HEK293 (cell line): ENCODE data around the gene RRP1.

ENCODE experiments used
- ZNF2 ChIP-seq: fragments of 450-650 bp; formaldehyde crosslinking; IDR thresholded peaks from 2 replicates; pipeline ENCODE4 v1.5.1; 2016; ENCODE audit warnings: missing biosample characterization, missing genetic modification characterization
- TF ChIP-seq, protein P1 (sequence below): fragments of 450-650 bp; formaldehyde crosslinking; IDR thresholded peaks from 2 replicates; pipeline ENCODE4 v1.5.1; 2016; ENCODE audit warnings: missing biosample characterization, missing genetic modification characterization, low read depth
- TF ChIP-seq, protein P2 (sequence below): fragments of 450-650 bp; formaldehyde crosslinking; IDR thresholded peaks from 2 replicates; pipeline ENCODE4 v1.5.1; 2016; ENCODE audit warnings: missing biosample characterization, missing genetic modification characterization

DNA sequence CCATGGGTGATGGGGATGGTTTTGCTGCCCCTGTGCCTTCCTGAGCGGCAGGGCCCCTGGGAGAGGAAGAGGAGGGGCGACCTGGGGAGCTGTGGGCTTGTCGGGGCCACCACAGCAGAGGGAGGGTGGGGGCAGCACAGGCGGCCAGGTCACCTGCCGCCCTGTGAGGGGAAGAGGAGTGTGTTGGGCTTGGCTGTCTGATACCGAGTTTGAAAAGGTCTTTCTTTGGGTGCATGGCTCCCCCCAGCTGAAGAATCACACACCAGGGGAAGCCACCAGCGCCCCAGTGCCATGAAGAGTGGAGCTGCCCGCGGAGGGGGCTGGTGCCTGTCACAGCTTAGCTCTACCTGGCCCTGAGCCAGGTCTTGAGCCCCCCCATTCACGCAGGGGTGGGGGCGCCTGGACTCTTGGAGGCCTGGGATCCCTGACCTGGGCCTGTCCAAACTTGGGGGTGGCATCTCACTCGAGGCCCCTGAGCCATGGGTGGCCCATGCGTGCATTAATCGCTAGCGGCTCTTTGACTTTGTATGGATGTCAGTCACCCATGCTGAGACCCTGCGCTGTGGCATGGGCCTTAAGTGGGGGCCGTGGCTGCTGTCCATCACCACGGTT is 39.6 kb upstream of the RRP1 start:
- TF ChIP-seq, protein P1, sequence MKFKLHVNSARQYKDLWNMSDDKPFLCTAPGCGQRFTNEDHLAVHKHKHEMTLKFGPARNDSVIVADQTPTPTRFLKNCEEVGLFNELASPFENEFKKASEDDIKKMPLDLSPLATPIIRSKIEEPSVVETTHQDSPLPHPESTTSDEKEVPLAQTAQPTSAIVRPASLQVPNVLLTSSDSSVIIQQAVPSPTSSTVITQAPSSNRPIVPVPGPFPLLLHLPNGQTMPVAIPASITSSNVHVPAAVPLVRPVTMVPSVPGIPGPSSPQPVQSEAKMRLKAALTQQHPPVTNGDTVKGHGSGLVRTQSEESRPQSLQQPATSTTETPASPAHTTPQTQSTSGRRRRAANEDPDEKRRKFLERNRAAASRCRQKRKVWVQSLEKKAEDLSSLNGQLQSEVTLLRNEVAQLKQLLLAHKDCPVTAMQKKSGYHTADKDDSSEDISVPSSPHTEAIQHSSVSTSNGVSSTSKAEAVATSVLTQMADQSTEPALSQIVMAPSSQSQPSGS (tag by site-specific recombination), result no peak
- TF ChIP-seq ZNF2, result no peak
- TF ChIP-seq, protein P2, sequence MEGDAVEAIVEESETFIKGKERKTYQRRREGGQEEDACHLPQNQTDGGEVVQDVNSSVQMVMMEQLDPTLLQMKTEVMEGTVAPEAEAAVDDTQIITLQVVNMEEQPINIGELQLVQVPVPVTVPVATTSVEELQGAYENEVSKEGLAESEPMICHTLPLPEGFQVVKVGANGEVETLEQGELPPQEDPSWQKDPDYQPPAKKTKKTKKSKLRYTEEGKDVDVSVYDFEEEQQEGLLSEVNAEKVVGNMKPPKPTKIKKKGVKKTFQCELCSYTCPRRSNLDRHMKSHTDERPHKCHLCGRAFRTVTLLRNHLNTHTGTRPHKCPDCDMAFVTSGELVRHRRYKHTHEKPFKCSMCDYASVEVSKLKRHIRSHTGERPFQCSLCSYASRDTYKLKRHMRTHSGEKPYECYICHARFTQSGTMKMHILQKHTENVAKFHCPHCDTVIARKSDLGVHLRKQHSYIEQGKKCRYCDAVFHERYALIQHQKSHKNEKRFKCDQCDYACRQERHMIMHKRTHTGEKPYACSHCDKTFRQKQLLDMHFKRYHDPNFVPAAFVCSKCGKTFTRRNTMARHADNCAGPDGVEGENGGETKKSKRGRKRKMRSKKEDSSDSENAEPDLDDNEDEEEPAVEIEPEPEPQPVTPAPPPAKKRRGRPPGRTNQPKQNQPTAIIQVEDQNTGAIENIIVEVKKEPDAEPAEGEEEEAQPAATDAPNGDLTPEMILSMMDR (tag by site-specific recombination), result no peak
